ENCODE results near the gene ADAP1. TPM values are rescaled to one million over a fixed set of nuclear protein-coding genes. Genes with fewer than 3 reads are reported as not detected.

ADAP1 gene
- total RNA-seq, 1 experiment from 2014 or later, result 16.4 TPM

- TF ChIP-seq EZH2 (IDR thresholded peaks at IDR 0.05; ENCODE audit: borderline replicate concordance, low read depth, low read length, poor library complexity, severe bottlenecking), result no peak
- TF ChIP-seq CTCF (conservative IDR thresholded peaks at IDR 0.05; ENCODE audit: low read depth, low read length), result no peak
- ChIA-PET CTCF (no interaction called here), POLR2A (ENCODE audit: low non-redundant PET) (no interaction called here)
- Histone ChIP-seq H3K9me3 (ENCODE audit: low read depth, low read length, poor library complexity, severe bottlenecking) (no peaks in the 10 kb centered on the region), H3K27me3 (replicated peaks; ENCODE audit: insufficient read depth, low read depth, low read length, poor library complexity) (no peaks in the 10 kb centered on the region), H3K4me1 (ENCODE audit: insufficient read depth, low read length, poor library complexity, severe bottlenecking) (peaks cover 12% of the 10 kb centered on the region), H3K27ac (ENCODE audit: low read depth, low read length, poor library complexity, severe bottlenecking) (no peak overlapping the region), H3K4me3 (ENCODE audit: low read depth, low read length, poor library complexity, severe bottlenecking) (no peak overlapping the region), H3K36me3 (ENCODE audit: insufficient read depth, low read length, poor library complexity, severe bottlenecking) (peaks cover 54% of the 10 kb centered on the region)
- no TSS peak for BruUV-seq (replicated peaks)
- DNase-seq (ENCODE audit: low spot score), result no peak
- intact Hi-C loops (cut with micrococcal nuclease; ENCODE audit: unreplicated experiment), result no loop called here
These were observed 17.6 kb upstream of the ADAP1 start for GRCh38 chr7:972110-972509.

- H3K9me3 ChIP-seq (ENCODE audit: low read depth, low read length, poor library complexity, severe bottlenecking), result no peaks in the 10 kb centered on the region
- TF ChIP-seq CTCF (conservative IDR thresholded peaks at IDR 0.05; ENCODE audit: low read depth, low read length) (no peak), EZH2 (IDR thresholded peaks at IDR 0.05; ENCODE audit: borderline replicate concordance, low read depth, low read length, poor library complexity, severe bottlenecking) (no peak)
- peaks cover 15% of the 10 kb centered on the region for H3K4me1 ChIP-seq (ENCODE audit: insufficient read depth, low read length, poor library complexity, severe bottlenecking)
- no TSS peak for BruUV-seq (replicated peaks)
- intact Hi-C loops (cut with micrococcal nuclease; ENCODE audit: unreplicated experiment), result no loop called here
- peaks cover 60% of the 10 kb centered on the region for H3K36me3 ChIP-seq (ENCODE audit: insufficient read depth, low read length, poor library complexity, severe bottlenecking)
- H3K4me3 ChIP-seq (ENCODE audit: low read depth, low read length, poor library complexity, severe bottlenecking), result no peak overlapping the region
- H3K27me3 ChIP-seq (replicated peaks; ENCODE audit: insufficient read depth, low read depth, low read length, poor library complexity), result no peaks in the 10 kb centered on the region
- ChIA-PET CTCF (no interaction called here), POLR2A (ENCODE audit: low non-redundant PET) (no interaction called here)
- H3K27ac ChIP-seq (ENCODE audit: low read depth, low read length, poor library complexity, severe bottlenecking), result peak overlapping the region; percentile 5
- DNase-seq (ENCODE audit: low spot score), result no peak
These were observed 16.3 kb upstream of the ADAP1 start for GRCh38 chr7:970744-971143.

GRCh38 chr7:969403-969802 lies 14.9 kb upstream of the ADAP1 start:
- CTCF ChIA-PET, result no interaction called here
- no peak for DNase-seq (ENCODE audit: low spot score)

More at GRCh38 chr7:969403-969802, 14.9 kb upstream of the ADAP1 start:
- POLR2A ChIA-PET (ENCODE audit: low non-redundant PET), result no interaction called here
- no TSS peak for BruUV-seq (replicated peaks)
- Histone ChIP-seq H3K27me3 (replicated peaks; ENCODE audit: insufficient read depth, low read depth, low read length, poor library complexity) (no peaks in the 10 kb centered on the region), H3K9me3 (ENCODE audit: low read depth, low read length, poor library complexity, severe bottlenecking) (no peaks in the 10 kb centered on the region), H3K36me3 (ENCODE audit: insufficient read depth, low read length, poor library complexity, severe bottlenecking) (peaks cover 60% of the 10 kb centered on the region), H3K4me1 (ENCODE audit: insufficient read depth, low read length, poor library complexity, severe bottlenecking) (peaks cover 28% of the 10 kb centered on the region), H3K4me3 (ENCODE audit: low read depth, low read length, poor library complexity, severe bottlenecking) (no peak overlapping the region), H3K27ac (ENCODE audit: low read depth, low read length, poor library complexity, severe bottlenecking) (no peak overlapping the region)
- TF ChIP-seq CTCF (conservative IDR thresholded peaks at IDR 0.05; ENCODE audit: low read depth, low read length) (no peak), EZH2 (IDR thresholded peaks at IDR 0.05; ENCODE audit: borderline replicate concordance, low read depth, low read length, poor library complexity, severe bottlenecking) (no peak)
- intact Hi-C loops (cut with micrococcal nuclease; ENCODE audit: unreplicated experiment), result no loop called here

All from A673 (cell line).